Dendritic cell treated with granulocyte-macrophage colony-stimulating factor and Interleukin-4, amounts not matched to agents 40 ng/mL and 50 ng/mL, for 4 days (primary cell): ENCODE data around the gene AQP7.

Source experiments
- H3K27ac Mint-ChIP-seq: one replicate; pipeline ENCODE4 v1.8.0; 2022; ENCODE audit warnings: mild to moderate bottlenecking, mixed read lengths
- H3K27me3 Mint-ChIP-seq: one replicate; pipeline ENCODE4 v1.8.0; 2022; ENCODE audit warnings: mild to moderate bottlenecking, mixed read lengths
- H3K36me3 Mint-ChIP-seq: one replicate; pipeline ENCODE4 v1.8.0; 2022; ENCODE audit warnings: low read depth, mixed read lengths
- H3K4me1 Mint-ChIP-seq: one replicate; pipeline ENCODE4 v1.8.0; 2022; ENCODE audit warnings: low read depth, mixed read lengths
- H3K4me3 Mint-ChIP-seq: one replicate; pipeline ENCODE4 v1.8.0; 2022; ENCODE audit warnings: mild to moderate bottlenecking, moderate library complexity, mixed read lengths
- H3K9me3 Mint-ChIP-seq: one replicate; pipeline ENCODE4 v1.8.0; 2022; ENCODE audit warnings: mixed read lengths
- intact Hi-C: fragments of 100-400 bp; cut with micrococcal nuclease; formaldehyde crosslinking; loops from one replicate; pipeline ENCODE4 v1.15.0; 2022

The AQP7 gene

GRCh38 chr9:33439731-33440130 lies 37.4 kb upstream of the AQP7 start:
- H3K4me3 Mint-ChIP-seq, result peak overlapping the region; percentile 45
- intact Hi-C loops, result no loop called here

GRCh38 chr9:33438926-33439680 lies 36.7 kb upstream of the AQP7 start:
- Mint-ChIP-seq H3K4me3 (peak overlapping the region; percentile 32), H3K36me3 (peaks cover 49% of the 10 kb centered on the region), H3K27me3 (peaks cover 6% of the 10 kb centered on the region), H3K27ac (peak overlapping the region; percentile 94), H3K9me3 (no peaks in the 10 kb centered on the region), H3K4me1 (peaks cover 93% of the 10 kb centered on the region)
- intact Hi-C loops, result no loop called here

More at GRCh38 chr9:33439731-33440130, 37.4 kb upstream of the AQP7 start:
- Mint-ChIP-seq H3K4me1 (peaks cover 93% of the 10 kb centered on the region), H3K27ac (peak overlapping the region; percentile 94), H3K9me3 (no peaks in the 10 kb centered on the region), H3K27me3 (peaks cover 6% of the 10 kb centered on the region), H3K36me3 (peaks cover 55% of the 10 kb centered on the region)

- Mint-ChIP-seq H3K4me1 (peaks cover 90% of the 10 kb centered on the region), H3K4me3 (no peak overlapping the region), H3K27me3 (peaks cover 6% of the 10 kb centered on the region), H3K36me3 (peaks cover 38% of the 10 kb centered on the region), H3K9me3 (no peaks in the 10 kb centered on the region), H3K27ac (peak overlapping the region; percentile 94)
- intact Hi-C loops, result no loop called here
These were observed 35.5 kb upstream of the AQP7 start for GRCh38 chr9:33437898-33438297.

- intact Hi-C loops, result no loop called here
- H3K27ac Mint-ChIP-seq, result peak overlapping the region; percentile 94
- H3K27me3 Mint-ChIP-seq, result peaks cover 6% of the 10 kb centered on the region
- peak overlapping the region; percentile 78 for H3K4me3 Mint-ChIP-seq
- H3K9me3 Mint-ChIP-seq, result no peaks in the 10 kb centered on the region
- H3K36me3 Mint-ChIP-seq, result peaks cover 31% of the 10 kb centered on the region
- H3K4me1 Mint-ChIP-seq, result peaks cover 84% of the 10 kb centered on the region
These were observed 34.8 kb upstream of the AQP7 start for GRCh38 chr9:33437205-33437604.

- Mint-ChIP-seq H3K9me3 (no peaks in the 10 kb centered on the region), H3K27me3 (peaks cover 6% of the 10 kb centered on the region), H3K27ac (peak overlapping the region; percentile 94), H3K4me3 (peak overlapping the region; percentile 78), H3K36me3 (peaks cover 26% of the 10 kb centered on the region), H3K4me1 (peaks cover 79% of the 10 kb centered on the region)
- intact Hi-C loops, result no loop called here
These were observed 34.1 kb upstream of the AQP7 start for GRCh38 chr9:33436445-33436844.

- Mint-ChIP-seq H3K4me1 (peaks cover 79% of the 10 kb centered on the region), H3K27ac (peak overlapping the region; percentile 94)
These were observed 33.5 kb upstream of the AQP7 start for GRCh38 chr9:33435821-33436277.

GRCh38 chr9:33434317-33435105 lies 32.1 kb upstream of the AQP7 start:
- intact Hi-C loops, result no loop called here
- Mint-ChIP-seq H3K4me1 (peaks cover 77% of the 10 kb centered on the region), H3K9me3 (no peaks in the 10 kb centered on the region), H3K27ac (peak overlapping the region; percentile 94), H3K36me3 (peaks cover 18% of the 10 kb centered on the region), H3K27me3 (no peaks in the 10 kb centered on the region), H3K4me3 (peak overlapping the region; percentile 33)

More at GRCh38 chr9:33435821-33436277, 33.5 kb upstream of the AQP7 start:
- intact Hi-C loops, result no loop called here
- Mint-ChIP-seq H3K36me3 (peaks cover 22% of the 10 kb centered on the region), H3K27me3 (peaks cover 6% of the 10 kb centered on the region), H3K4me3 (peak overlapping the region; percentile 78), H3K9me3 (no peaks in the 10 kb centered on the region)

GRCh38 chr9:33433871-33434270 lies 31.5 kb upstream of the AQP7 start:
- H3K27ac Mint-ChIP-seq, result peak overlapping the region; percentile 94
- peaks cover 14% of the 10 kb centered on the region for H3K36me3 Mint-ChIP-seq

GRCh38 chr9:33431420-33431819 lies 29.1 kb upstream of the AQP7 start:
- Mint-ChIP-seq H3K36me3 (peaks cover 14% of the 10 kb centered on the region), H3K4me1 (peaks cover 51% of the 10 kb centered on the region), H3K4me3 (no peak overlapping the region), H3K27me3 (no peaks in the 10 kb centered on the region), H3K27ac (no peak overlapping the region), H3K9me3 (no peaks in the 10 kb centered on the region)
- intact Hi-C loops, result no loop called here

More at GRCh38 chr9:33433871-33434270, 31.5 kb upstream of the AQP7 start:
- H3K4me3 Mint-ChIP-seq, result no peak overlapping the region
- intact Hi-C loops, result no loop called here
- peaks cover 71% of the 10 kb centered on the region for H3K4me1 Mint-ChIP-seq
- H3K9me3 Mint-ChIP-seq, result no peaks in the 10 kb centered on the region
- no peaks in the 10 kb centered on the region for H3K27me3 Mint-ChIP-seq

GRCh38 chr9:33430942-33431341 lies 28.6 kb upstream of the AQP7 start:
- no peaks in the 10 kb centered on the region for H3K9me3 Mint-ChIP-seq
- intact Hi-C loops, result no loop called here
- no peak overlapping the region for H3K4me3 Mint-ChIP-seq
- peaks cover 14% of the 10 kb centered on the region for H3K36me3 Mint-ChIP-seq
- H3K27me3 Mint-ChIP-seq, result no peaks in the 10 kb centered on the region
- peaks cover 46% of the 10 kb centered on the region for H3K4me1 Mint-ChIP-seq
- H3K27ac Mint-ChIP-seq, result no peak overlapping the region

GRCh38 chr9:33429256-33429985 lies 27.1 kb upstream of the AQP7 start:
- H3K9me3 Mint-ChIP-seq, result no peaks in the 10 kb centered on the region
- intact Hi-C loops, result no loop called here
- peaks cover 31% of the 10 kb centered on the region for H3K4me1 Mint-ChIP-seq
- no peaks in the 10 kb centered on the region for H3K27me3 Mint-ChIP-seq
- H3K27ac Mint-ChIP-seq, result no peak overlapping the region
- H3K4me3 Mint-ChIP-seq, result no peak overlapping the region
- peaks cover 14% of the 10 kb centered on the region for H3K36me3 Mint-ChIP-seq

GRCh38 chr9:33426843-33427293 lies 24.5 kb upstream of the AQP7 start:
- intact Hi-C loops, result no loop called here
- Mint-ChIP-seq H3K9me3 (no peaks in the 10 kb centered on the region), H3K27me3 (no peaks in the 10 kb centered on the region), H3K4me1 (peaks cover 21% of the 10 kb centered on the region), H3K4me3 (no peak overlapping the region), H3K27ac (no peak overlapping the region), H3K36me3 (peaks cover 14% of the 10 kb centered on the region)

- no peaks in the 10 kb centered on the region for H3K9me3 Mint-ChIP-seq
- H3K4me3 Mint-ChIP-seq, result no peak overlapping the region
- peaks cover 7% of the 10 kb centered on the region for H3K4me1 Mint-ChIP-seq
- peaks cover 2% of the 10 kb centered on the region for H3K36me3 Mint-ChIP-seq
- peaks cover under 1% of the 10 kb centered on the region for H3K27me3 Mint-ChIP-seq
- intact Hi-C loops, result no loop called here
- H3K27ac Mint-ChIP-seq, result no peak overlapping the region
These were observed 22.8 kb upstream of the AQP7 start for GRCh38 chr9:33425128-33425533.
